Fibroblast of skin of back (primary cell): ENCODE results near the gene PTPN11. TPM values are rescaled to one million over a fixed set of nuclear protein-coding genes. Genes with fewer than 3 reads are reported as not detected.
"Not testable (repeated sequence)": the region's sequence is repeated elsewhere in the genome, so short reads cannot be mapped to it uniquely, and the experiment has no call there.

Source experiments
- DNase-seq: peaks from one replicate; pipeline ENCODE4 v3.0.0-alpha.2; 2013
- polyA plus RNA-seq, 2 experiments: library from polyadenylated mRNA; unstranded; fragments of 120-200 nt; gene quantifications; one replicate each; pipeline ENCODE4 v1.2.1, GENCODE V29; 2013; ENCODE audit not compliant: insufficient read length in 2 of 2

The PTPN11 gene
- polyA plus RNA-seq (2013, experiment 1 of 2; ENCODE audit: insufficient read length) = 80.6 TPM
- polyA plus RNA-seq (2013, experiment 2 of 2; ENCODE audit: insufficient read length) = 69.4 TPM

- DNase-seq = peak; percentile 82
Observed at GRCh38 chr12:112418608-112419296, at the start of gene PTPN11. Gene PTPN11 (plus strand): TSS chr12:112418947. CDS start chr12:112419112, 165 bp downstream.

- DNase-seq = peak; percentile 25
Observed at GRCh38 chr12:112370199-112370598, 48.5 kb upstream of the PTPN11 start.

GRCh38 chr12:112370868-112371510 lies 47.8 kb upstream of the PTPN11 start:
- no peak for DNase-seq

GRCh38 chr12:112374166-112374740 lies 44.5 kb upstream of the PTPN11 start:
- no peak for DNase-seq

- no peak for DNase-seq
Observed at GRCh38 chr12:112375105-112375504, 43.6 kb upstream of the PTPN11 start.

GRCh38 chr12:112380663-112381405 lies 37.9 kb upstream of the PTPN11 start:
- DNase-seq = no peak

GRCh38 chr12:112381406-112381882 lies 37.3 kb upstream of the PTPN11 start:
- DNase-seq = peak; percentile 13

GRCh38 chr12:112381883-112382796 lies 36.6 kb upstream of the PTPN11 start, which contains the start of gene HECTD4:
Gene HECTD4 (minus strand): TSS chr12:112382431. CDS start chr12:112382128, 303 bp downstream.
- peak; percentile 87 for DNase-seq

- no peak for DNase-seq
Observed at GRCh38 chr12:112382866-112383265, 35.9 kb upstream of the PTPN11 start.

- DNase-seq = no peak
Observed at GRCh38 chr12:112386726-112387125, 32.0 kb upstream of the PTPN11 start.

GRCh38 chr12:112389228-112389627 lies 29.5 kb upstream of the PTPN11 start:
- no peak for DNase-seq

- DNase-seq = not testable (repeated sequence)
Observed at GRCh38 chr12:112389922-112390654, 28.7 kb upstream of the PTPN11 start.

GRCh38 chr12:112393328-112393727 lies 25.4 kb upstream of the PTPN11 start:
- DNase-seq = no peak

GRCh38 chr12:112401054-112401453 lies 17.7 kb upstream of the PTPN11 start:
- no peak for DNase-seq

- no peak for DNase-seq
Observed at GRCh38 chr12:112401903-112402498, 16.7 kb upstream of the PTPN11 start.

GRCh38 chr12:112406519-112407488 lies 11.9 kb upstream of the PTPN11 start:
- DNase-seq = no peak

GRCh38 chr12:112407683-112408082 lies 11.1 kb upstream of the PTPN11 start:
- DNase-seq = not testable (repeated sequence)

GRCh38 chr12:112408621-112409020 lies 10.1 kb upstream of the PTPN11 start:
- DNase-seq = no peak
